GM18867 (cell line): ENCODE results near the gene GGTA1.

Experiments used
- ATAC-seq: cut with Tn5 transposase; IDR thresholded peaks from one replicate; pipeline ENCODE4 v1.9.1; 2021; ENCODE audit warnings: mild to moderate bottlenecking, moderate library complexity; ENCODE audit not compliant: unreplicated experiment

Gene GGTA1

DNA sequence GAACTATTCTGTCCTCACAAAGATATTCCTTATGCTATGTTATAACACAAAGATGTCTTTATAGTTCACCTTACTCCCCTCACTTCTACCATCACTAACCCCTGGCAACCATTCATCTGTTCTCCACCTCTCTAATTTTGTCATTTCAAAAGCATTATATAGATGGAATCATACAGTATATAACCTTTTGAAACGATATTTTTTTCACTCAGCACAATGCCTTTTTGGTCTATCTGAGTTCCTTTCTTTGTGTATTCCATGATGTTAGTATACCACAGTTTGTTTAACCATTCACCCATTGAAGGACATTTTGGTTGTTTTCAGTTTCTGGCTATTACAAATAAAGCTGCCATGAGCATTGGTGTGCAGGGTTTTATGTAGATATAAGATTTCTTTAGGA, 93.7 kb downstream of the GGTA1 start:
- ATAC-seq = no peak
